ENCODE results near the gene CADPS2.

CADPS2 gene

DNA sequence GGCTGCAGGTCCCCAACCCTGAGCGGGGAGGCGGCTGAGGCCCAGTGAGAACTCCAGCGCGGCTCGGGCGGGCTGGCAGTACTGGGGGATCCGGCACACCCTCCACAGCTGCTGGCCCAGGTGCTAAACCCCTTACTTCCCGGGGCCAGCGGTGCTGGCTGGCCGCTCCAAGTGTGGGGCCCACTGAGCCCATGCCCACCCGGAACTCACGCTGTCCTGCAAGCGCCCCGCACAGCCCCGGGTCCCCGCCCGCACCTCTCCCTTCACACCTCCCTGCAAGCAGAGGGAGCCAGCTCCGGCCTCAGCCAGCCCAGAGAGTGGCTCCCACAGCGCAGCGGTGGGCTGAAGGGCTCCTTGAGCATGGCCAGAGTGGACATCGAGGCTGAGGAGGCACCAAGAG, 212.3 kb downstream of the CADPS2 start:
- TF ChIP-seq CTCF (IDR thresholded peaks at IDR 0.05; ENCODE audit: low read depth, low read length, missing control alignments): no peak
- DNase-seq (ENCODE audit: low read depth): no peak
- H3K4me3 ChIP-seq (ENCODE audit: low read depth, low read length): no peak overlapping the region
- in situ Hi-C loops (cut with HindIII; ENCODE audit: low sequenced_read_pairs): no loop called here

- DNase-seq (ENCODE audit: low read depth): no peak
- no peak overlapping the region for H3K4me3 ChIP-seq (ENCODE audit: low read depth, low read length)
- in situ Hi-C loops (cut with HindIII; ENCODE audit: low sequenced_read_pairs): no loop called here
- TF ChIP-seq CTCF (IDR thresholded peaks at IDR 0.05; ENCODE audit: low read depth, low read length, missing control alignments): no peak
Measured at GRCh38 chr7:122672536-122672935, 213.7 kb downstream of the CADPS2 start.

- no peak overlapping the region for H3K4me3 ChIP-seq (ENCODE audit: low read depth, low read length)
- in situ Hi-C loops (cut with HindIII; ENCODE audit: low sequenced_read_pairs): no loop called here
- no peak for DNase-seq (ENCODE audit: low read depth)
- TF ChIP-seq CTCF (IDR thresholded peaks at IDR 0.05; ENCODE audit: low read depth, low read length, missing control alignments): no peak
Measured at GRCh38 chr7:122663733-122664132, 222.5 kb downstream of the CADPS2 start.

GRCh38 chr7:122658856-122659255, 227.4 kb downstream of the CADPS2 start:
- in situ Hi-C loops (cut with HindIII; ENCODE audit: low sequenced_read_pairs): no loop called here
- DNase-seq (ENCODE audit: low read depth): no peak
- no peak for TF ChIP-seq CTCF (IDR thresholded peaks at IDR 0.05; ENCODE audit: low read depth, low read length, missing control alignments)
- H3K4me3 ChIP-seq (ENCODE audit: low read depth, low read length): no peak overlapping the region

DNA sequence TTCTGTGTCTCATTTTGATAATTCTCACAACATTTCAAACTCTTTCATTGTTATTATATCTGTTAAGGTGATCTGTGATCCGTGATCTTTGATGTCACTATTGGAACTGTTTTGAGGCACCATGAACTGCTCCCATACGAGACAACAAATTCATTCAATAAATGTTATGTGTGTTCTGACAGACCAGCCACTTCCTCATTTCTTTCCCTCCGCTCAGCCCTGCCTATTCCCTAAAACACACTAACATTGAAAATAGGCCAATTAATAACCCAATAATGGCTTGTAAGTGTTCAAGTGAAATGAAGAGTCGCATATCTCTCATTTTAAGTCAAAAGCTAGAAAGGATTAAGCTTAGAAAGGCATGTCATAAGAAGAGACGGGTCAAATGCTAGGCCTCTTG, 232.6 kb downstream of the CADPS2 start:
- DNase-seq (ENCODE audit: low read depth): no peak
- no peak for TF ChIP-seq CTCF (IDR thresholded peaks at IDR 0.05; ENCODE audit: low read depth, low read length, missing control alignments)
- in situ Hi-C loops (cut with HindIII; ENCODE audit: low sequenced_read_pairs): no loop called here
- H3K4me3 ChIP-seq (ENCODE audit: low read depth, low read length): no peak overlapping the region

- DNase-seq (ENCODE audit: low read depth): no peak
- no peak for TF ChIP-seq CTCF (IDR thresholded peaks at IDR 0.05; ENCODE audit: low read depth, low read length, missing control alignments)
- in situ Hi-C loops (cut with HindIII; ENCODE audit: low sequenced_read_pairs): no loop called here
- no peak overlapping the region for H3K4me3 ChIP-seq (ENCODE audit: low read depth, low read length)
Measured at GRCh38 chr7:122652876-122653275, 233.4 kb downstream of the CADPS2 start.

GRCh38 chr7:122651451-122651850, 234.8 kb downstream of the CADPS2 start:
- no peak overlapping the region for H3K4me3 ChIP-seq (ENCODE audit: low read depth, low read length)
- in situ Hi-C loops (cut with HindIII; ENCODE audit: low sequenced_read_pairs): no loop called here
- no peak for TF ChIP-seq CTCF (IDR thresholded peaks at IDR 0.05; ENCODE audit: low read depth, low read length, missing control alignments)
- DNase-seq (ENCODE audit: low read depth): no peak
